Prostate gland (tissue), 2 donors: ENCODE measurements around the gene LUM. TPM values are rescaled to one million over a fixed set of nuclear protein-coding genes. Genes with fewer than 3 reads are reported as not detected.

Source experiments
- DNase-seq: peaks from one replicate; pipeline ENCODE4 v3.0.0-alpha.2; 2019; ENCODE audit warnings: low spot score
- H3K27ac ChIP-seq, 2 donors: fragments of 200-600 bp; sonication (generic); 2 replicates each; pipeline ENCODE4 v1.5.1; 2017 to 2019
- H3K27me3 ChIP-seq: fragments of 200-600 bp; sonication (generic); replicated peaks from 2 replicates; pipeline ENCODE4 v1.5.1; 2019; ENCODE audit not compliant: insufficient read depth
- H3K36me3 ChIP-seq, 2 donors: fragments of 200-600 bp; sonication (generic); 1 replicate in 1 of 2; 2 replicates in 1 of 2; pipeline versions ENCODE4 v1.5.1 to v1.8.1; 2017 to 2019
- H3K4me1 ChIP-seq: fragments of 200-600 bp; sonication (generic); replicated peaks from 2 replicates; pipeline ENCODE4 v1.5.1; 2019
- H3K4me3 ChIP-seq, 2 donors: fragments of 200-600 bp; sonication (generic); 2 replicates each; pipeline ENCODE4 v1.5.1; 2017 to 2019
- H3K9me3 ChIP-seq: fragments of 200-600 bp; sonication (generic); 2 replicates; pipeline ENCODE4 v1.5.1; 2017
- POLR2A ChIP-seq: fragments of 450-650 bp; IDR thresholded peaks from one replicate; pipeline ENCODE4 v1.6.1; 2016; ENCODE audit warnings: antibody characterized with exemption, mild to moderate bottlenecking
- POLR2AphosphoS5 ChIP-seq: sonication (generic); formaldehyde crosslinking; IDR thresholded peaks from one replicate; pipeline ENCODE4 v1.6.1; 2017; ENCODE audit warnings: antibody characterized with exemption
- WGBS: methylation state at CpG from one replicate; pipeline ENCODE4 v1.1.5; 2018; 5-methylcytosine and 5-hydroxymethylcytosine counted together
- intact Hi-C: fragments of 100-400 bp; cut with DNase I; formaldehyde crosslinking; loops from one replicate; pipeline ENCODE4 v1.14.2; 2022
- total RNA-seq, 2 donors: library from RNA; depleted of rRNA; stranded (reverse); fragments of >200 nt; gene quantifications; one replicate each; pipeline ENCODE4 v1.1.0, GENCODE V29; 2016
- TF ChIP-seq, protein P1 (sequence below), 4 experiments: fragments of 200-600 bp in 2 of 4; fragments of 450-650 bp in 2 of 4; sonication (generic) in 2 of 4; IDR thresholded peaks; 1 replicate in 3 of 4; 2 replicates in 1 of 4; pipeline ENCODE4 v1.5.1; 2016 to 2019; ENCODE audit warnings: antibody characterized with exemption in 4 of 4, mild to moderate bottlenecking in 2 of 4, moderate library complexity in 2 of 4

The LUM gene
- total RNA-seq, 2 donors from 2014 or later = 34.3 to 56.1 TPM

- intact Hi-C loops = no loop called here
- DNase-seq = no peak
- H3K9me3 ChIP-seq = no peaks in the 10 kb centered on the region
- H3K27ac ChIP-seq = no peak overlapping the region
- no peaks in the 10 kb centered on the region for H3K4me1 ChIP-seq
- no peak overlapping the region for H3K4me3 ChIP-seq
- H3K36me3 ChIP-seq = no peaks in the 10 kb centered on the region
- no peaks in the 10 kb centered on the region for H3K27me3 ChIP-seq
- 51% methylated on average over 1 of the region's 1 CpG for WGBS
- TF ChIP-seq POLR2A (no peak), POLR2AphosphoS5 (no peak)
- TF ChIP-seq, protein P1, sequence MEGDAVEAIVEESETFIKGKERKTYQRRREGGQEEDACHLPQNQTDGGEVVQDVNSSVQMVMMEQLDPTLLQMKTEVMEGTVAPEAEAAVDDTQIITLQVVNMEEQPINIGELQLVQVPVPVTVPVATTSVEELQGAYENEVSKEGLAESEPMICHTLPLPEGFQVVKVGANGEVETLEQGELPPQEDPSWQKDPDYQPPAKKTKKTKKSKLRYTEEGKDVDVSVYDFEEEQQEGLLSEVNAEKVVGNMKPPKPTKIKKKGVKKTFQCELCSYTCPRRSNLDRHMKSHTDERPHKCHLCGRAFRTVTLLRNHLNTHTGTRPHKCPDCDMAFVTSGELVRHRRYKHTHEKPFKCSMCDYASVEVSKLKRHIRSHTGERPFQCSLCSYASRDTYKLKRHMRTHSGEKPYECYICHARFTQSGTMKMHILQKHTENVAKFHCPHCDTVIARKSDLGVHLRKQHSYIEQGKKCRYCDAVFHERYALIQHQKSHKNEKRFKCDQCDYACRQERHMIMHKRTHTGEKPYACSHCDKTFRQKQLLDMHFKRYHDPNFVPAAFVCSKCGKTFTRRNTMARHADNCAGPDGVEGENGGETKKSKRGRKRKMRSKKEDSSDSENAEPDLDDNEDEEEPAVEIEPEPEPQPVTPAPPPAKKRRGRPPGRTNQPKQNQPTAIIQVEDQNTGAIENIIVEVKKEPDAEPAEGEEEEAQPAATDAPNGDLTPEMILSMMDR (IDR thresholded peaks at IDR 0.05) = no peak
Measured at GRCh38 chr12:91078501-91078900, 32.8 kb downstream of the LUM start.

DNA sequence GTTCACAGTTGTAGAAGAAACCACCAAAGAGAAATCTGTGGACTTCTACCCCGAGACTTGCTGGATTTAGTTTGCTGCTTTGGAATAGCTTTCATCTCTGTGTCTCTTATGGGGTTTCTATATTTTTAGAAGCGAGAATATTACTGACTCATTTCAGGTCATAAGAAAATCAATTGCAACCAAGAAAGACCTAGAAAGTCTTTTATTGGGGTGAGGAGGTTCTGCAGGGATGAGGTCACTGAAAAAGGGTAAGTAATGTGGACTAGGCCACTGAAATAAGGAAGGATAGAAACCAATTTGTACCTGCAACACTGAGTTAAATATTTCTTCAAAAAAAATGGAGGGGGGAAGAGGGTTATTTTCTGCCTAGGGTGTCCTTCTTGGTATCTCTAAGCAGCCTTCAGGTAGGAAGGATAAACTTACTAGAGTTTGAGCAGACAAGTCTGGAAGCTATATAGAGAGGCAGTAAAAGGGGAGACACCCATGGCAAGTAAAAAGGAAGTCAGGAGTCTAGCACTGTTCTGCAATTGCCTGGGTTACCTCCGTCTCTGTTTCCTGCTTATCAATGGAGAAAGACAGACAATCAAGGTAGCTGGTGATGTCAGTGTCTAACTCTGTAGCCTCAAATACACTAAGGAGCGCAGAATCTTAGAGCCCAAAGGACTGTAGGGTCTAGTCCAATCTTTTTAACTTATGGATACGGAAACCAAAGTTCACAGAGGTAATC is 33.9 kb downstream of the LUM start:
- Histone ChIP-seq H3K27ac (no peak overlapping the region), H3K4me3 (no peak overlapping the region), H3K9me3 (no peaks in the 10 kb centered on the region), H3K36me3 (no peaks in the 10 kb centered on the region), H3K27me3 (no peaks in the 10 kb centered on the region), H3K4me1 (no peaks in the 10 kb centered on the region)
- intact Hi-C loops = no loop called here
- DNase-seq = no peak
- WGBS = 92% methylated on average over 5 of the region's 5 CpGs
- TF ChIP-seq POLR2AphosphoS5 (no peak), POLR2A (no peak)
- TF ChIP-seq, protein P1 (IDR thresholded peaks at IDR 0.05) = no peak

DNA sequence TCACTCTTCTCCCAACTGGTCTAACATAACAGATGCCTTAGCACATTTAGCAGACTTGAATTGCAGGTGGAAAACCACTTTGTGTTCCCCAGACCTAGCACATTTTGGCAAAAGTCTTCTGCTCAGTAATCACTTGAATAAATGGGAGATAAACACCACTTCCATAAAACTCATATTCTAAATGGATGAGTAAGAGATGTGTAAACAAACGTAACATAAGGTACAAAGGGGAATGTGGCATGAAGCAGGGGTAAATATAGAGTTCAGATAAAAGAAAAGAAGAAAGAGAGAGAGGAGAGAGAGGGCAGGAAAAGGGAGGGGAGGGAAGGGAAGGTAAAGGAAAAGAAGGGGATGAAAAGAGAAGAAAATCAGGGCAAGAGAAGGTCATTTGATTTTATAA is 36.4 kb downstream of the LUM start:
- no peak for DNase-seq
- no peaks in the 10 kb centered on the region for H3K4me1 ChIP-seq
- H3K9me3 ChIP-seq = no peaks in the 10 kb centered on the region
- no peaks in the 10 kb centered on the region for H3K27me3 ChIP-seq
- H3K27ac ChIP-seq = no peak overlapping the region
- no peak overlapping the region for H3K4me3 ChIP-seq
- intact Hi-C loops = no loop called here
- 34% methylated on average over 1 of the region's 1 CpG for WGBS
- no peaks in the 10 kb centered on the region for H3K36me3 ChIP-seq
- TF ChIP-seq POLR2A = no peak
- TF ChIP-seq, protein P1 (IDR thresholded peaks at IDR 0.05) = no peak
- TF ChIP-seq POLR2AphosphoS5 = no peak

GRCh38 chr12:91074154-91074709 is 37.1 kb downstream of the LUM start:
- DNase-seq = no peak
- no peaks in the 10 kb centered on the region for H3K9me3 ChIP-seq
- no peak overlapping the region for H3K4me3 ChIP-seq
- WGBS = 61% methylated on average over 6 of the region's 6 CpGs
- H3K4me1 ChIP-seq = no peaks in the 10 kb centered on the region
- TF ChIP-seq, protein P1 (IDR thresholded peaks at IDR 0.05) = no peak
- TF ChIP-seq POLR2A (no peak), POLR2AphosphoS5 (no peak)
- H3K27me3 ChIP-seq = no peaks in the 10 kb centered on the region
- H3K36me3 ChIP-seq = no peaks in the 10 kb centered on the region
- intact Hi-C loops = no loop called here
- H3K27ac ChIP-seq = no peak overlapping the region

DNA sequence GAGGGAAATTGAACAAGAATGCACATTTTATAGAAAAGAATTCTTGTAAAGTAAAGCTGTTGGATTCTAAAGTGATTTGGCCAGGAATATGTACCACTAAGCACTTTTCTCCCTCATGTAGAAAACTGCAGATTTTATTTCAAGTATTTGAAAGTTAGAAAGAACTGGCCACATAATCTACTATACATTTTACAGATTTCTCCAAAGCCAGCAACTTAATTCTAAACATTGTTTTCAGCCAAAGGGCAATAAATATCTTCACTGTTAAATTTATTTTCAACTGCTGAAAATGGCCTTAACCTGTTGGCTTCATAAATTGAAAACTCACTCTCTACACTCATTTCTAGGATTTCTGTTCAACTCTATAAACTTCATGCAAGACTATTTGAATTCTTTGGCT is 37.9 kb downstream of the LUM start:
- no peak for DNase-seq
- H3K36me3 ChIP-seq = no peaks in the 10 kb centered on the region
- no peaks in the 10 kb centered on the region for H3K27me3 ChIP-seq
- no peaks in the 10 kb centered on the region for H3K4me1 ChIP-seq
- no peaks in the 10 kb centered on the region for H3K9me3 ChIP-seq
- intact Hi-C loops = no loop called here
- no peak overlapping the region for H3K4me3 ChIP-seq
- TF ChIP-seq, protein P1 (IDR thresholded peaks at IDR 0.05) = no peak
- TF ChIP-seq POLR2A (no peak), POLR2AphosphoS5 (no peak)
- no peak overlapping the region for H3K27ac ChIP-seq
